COLO668 (cell line): ENCODE results near the gene CLVS2.

Source experiments
- DNase-seq: peaks from one replicate; lab custom pipeline; 2025; ENCODE audit not compliant: unreplicated experiment; lab: John Stamatoyannopoulos, UW

CLVS2 gene

DNA sequence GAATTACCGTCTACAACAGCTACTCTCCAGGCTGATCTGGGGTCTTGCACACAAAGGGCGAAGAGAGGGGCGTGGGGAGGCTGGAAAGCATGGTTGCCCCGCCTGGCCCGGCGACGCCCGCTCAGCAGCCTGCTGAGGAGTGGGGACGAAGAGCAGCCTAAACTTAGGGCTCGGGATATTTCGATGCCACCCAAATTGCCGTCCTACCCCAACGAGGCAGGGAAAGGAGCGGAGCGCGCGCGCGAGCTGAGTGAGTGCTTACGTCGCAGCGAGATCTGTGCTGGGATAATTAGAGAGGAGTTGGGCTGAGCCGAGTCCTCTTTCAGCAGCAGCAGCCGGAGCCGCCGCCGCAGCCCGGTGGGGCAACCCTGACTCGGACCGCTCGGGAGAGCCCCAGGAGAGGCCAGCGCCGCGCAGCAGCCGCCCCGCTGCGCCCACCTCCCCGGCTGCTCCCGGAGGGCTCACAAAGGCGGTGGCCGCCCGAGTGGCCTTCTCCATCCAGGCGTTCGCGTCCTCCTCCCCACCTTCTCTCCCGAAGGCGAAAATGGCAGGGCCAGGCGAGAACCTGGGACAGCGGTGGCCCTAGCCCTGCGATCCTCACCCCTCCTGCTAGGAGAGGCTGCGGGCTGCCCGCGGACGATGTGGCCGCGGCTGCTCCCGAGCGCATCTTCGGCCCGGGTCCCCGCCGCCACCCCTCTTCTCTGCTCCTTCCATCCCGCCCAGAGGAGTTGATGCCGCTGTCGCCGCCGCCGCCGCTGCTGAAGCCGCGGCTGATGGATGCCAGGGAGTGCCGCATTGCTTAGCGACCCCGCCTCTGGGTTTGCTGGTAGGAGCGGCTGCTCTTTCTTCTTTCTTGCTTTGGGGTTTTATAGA is at the start of gene CLVS2:
TSS of gene CLVS2 (plus strand) at position 315 of the 873 bp plus-strand sequence. CDS start 1,543 bp downstream, outside the sequence.
- peak; percentile 58 for DNase-seq

- DNase-seq: no peak
Observed at GRCh38 chr6:122947355-122947754, 48.7 kb upstream of the CLVS2 start.

- DNase-seq: no peak
Observed at GRCh38 chr6:122953766-122954165, 42.3 kb upstream of the CLVS2 start.

GRCh38 chr6:122956376-122956775 is 39.7 kb upstream of the CLVS2 start:
- DNase-seq: no peak

DNA sequence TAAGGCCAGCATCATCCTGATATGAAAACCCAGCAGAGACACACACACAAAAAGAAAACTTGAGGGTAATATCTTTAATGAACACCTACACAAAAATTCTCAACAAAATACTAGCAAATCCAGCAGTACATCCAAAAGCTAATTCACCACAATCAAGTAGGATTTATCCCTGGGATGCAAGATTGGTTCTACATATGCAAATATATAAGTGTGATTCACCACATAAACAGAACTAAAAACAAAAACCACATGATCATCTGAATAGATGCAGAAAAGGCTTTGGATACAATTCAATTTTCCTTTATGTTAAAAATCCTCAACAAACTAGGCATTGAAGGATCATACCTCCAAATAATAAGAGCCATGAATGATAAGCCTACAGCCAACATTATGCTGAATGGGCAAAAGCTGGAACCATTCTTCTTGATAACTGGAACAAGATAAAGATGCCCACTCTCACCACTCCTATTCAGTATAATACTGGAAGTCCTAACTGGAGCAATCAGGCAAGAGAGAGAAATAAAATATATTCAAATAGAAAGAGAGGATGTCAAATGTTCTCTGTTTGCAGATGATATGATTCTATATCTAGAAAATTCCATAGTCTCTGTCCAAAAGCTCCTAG is 33.9 kb upstream of the CLVS2 start:
- no peak for DNase-seq

DNA sequence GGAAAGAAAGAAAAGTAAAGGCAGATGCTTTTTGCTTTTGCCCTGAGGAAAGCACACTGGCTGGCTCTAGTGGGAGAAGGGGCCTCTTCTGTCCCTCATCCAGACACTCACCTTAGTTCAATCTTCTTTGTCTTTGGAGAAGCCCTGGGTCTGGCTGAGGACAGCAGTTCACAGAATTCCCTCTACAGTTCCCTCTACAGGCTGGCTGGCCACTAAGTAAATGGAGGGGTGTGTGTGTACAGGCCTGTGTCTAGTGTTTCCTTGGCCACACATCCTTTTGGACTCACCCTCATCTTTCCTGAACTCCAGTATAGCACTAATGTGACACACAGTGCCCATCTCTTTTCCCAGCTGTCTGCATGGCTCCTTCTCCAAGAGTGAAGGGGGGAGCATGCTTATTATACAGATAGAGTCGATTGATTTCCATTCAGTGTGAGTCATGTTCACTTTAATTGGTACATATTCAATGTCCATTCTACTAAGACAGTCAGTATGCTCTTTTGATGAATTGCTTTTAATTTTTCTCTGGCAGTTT is 26.0 kb upstream of the CLVS2 start:
- no peak for DNase-seq

- no peak for DNase-seq
Observed at GRCh38 chr6:122977180-122977579, 18.9 kb upstream of the CLVS2 start.

GRCh38 chr6:122984393-122984792 is 11.6 kb upstream of the CLVS2 start:
- no peak for DNase-seq

GRCh38 chr6:122994256-122994655 is 1.8 kb upstream of the CLVS2 start:
- DNase-seq: no peak

DNA sequence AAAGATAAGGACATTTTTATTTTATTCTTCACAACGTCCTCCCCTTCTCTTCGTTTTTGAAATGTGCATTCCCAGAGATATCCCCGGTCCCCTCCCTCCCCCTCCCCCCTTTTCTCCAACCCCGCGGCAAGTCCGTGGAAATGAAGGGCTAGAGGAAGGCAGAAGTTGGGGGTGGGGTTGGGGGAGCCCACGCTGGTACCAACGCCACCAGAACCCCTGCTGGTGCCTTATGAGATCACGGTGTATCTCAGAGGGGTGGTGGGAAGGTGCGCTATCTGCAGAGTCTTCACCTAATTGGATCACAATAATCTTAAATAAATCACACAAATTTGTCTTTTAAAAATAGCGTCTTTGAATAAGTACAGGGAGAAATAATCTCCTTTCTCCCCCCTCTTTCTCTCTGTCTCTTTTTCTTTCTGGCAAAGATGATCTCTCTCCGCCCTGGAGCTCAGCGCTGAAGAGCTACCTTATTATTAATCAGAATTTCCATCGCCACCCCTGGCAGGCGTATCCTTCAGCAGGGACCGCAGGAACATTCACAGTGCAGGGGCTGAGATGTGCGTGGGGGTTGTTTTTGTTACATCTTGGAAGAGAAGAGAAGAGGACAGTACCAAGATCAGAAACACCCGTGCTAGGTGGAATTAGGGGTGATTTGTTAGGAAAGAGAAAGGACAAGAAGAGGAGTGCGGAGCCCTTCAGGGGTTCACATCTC is 915 bp downstream of the CLVS2 start:
- no peak for DNase-seq

DNA sequence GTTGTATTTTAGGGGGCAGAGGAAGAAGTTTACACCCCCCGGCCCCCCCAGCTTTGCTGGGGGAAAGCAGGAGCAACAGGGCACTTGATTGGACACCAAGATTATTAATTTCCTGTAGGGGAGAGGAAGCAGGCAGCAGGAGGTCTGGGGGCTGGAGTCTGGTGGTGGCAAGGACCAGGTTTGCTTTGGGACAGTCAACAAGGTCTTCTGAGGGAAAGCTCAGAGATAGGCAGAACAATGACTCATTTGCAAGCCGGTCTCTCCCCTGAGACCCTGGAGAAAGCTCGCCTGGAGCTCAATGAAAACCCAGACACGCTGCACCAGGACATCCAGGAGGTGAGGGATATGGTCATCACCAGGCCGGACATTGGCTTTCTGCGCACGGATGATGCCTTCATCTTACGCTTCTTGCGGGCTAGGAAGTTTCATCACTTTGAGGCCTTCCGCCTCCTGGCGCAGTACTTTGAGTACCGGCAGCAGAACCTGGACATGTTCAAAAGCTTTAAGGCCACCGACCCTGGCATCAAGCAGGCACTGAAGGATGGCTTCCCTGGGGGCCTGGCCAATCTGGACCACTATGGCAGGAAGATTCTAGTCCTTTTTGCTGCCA is 1.6 kb downstream of the CLVS2 start:
- DNase-seq: no peak

DNA sequence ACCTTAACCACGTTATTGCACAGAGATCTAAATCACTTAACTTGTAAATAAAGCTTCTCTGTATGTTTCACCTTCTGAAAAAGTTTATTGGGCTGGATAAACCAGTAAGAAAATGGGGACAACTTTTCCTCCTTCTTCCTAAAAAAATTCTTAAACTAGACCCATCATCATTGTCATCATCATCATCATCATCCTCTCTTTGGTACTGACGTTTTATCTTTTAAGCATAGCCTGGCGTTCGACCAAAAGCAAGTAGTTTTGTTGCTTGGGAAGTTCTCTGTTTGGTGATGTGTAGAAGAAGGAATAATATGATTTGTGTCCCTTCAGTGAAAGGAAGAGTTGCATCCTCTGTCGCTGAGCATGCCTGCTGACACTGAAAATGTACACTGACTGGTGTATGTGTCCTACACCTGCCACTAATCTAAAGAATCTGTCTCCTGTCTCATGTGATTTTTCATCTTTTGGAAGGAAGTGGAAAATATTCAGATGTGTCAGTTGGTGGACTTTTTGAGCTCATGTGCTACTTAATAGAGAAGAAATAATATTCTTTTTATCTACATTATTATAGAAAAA is 2.5 kb downstream of the CLVS2 start:
- DNase-seq: no peak

- DNase-seq: no peak
Observed at GRCh38 chr6:123000244-123000770, 4.3 kb downstream of the CLVS2 start.

DNA sequence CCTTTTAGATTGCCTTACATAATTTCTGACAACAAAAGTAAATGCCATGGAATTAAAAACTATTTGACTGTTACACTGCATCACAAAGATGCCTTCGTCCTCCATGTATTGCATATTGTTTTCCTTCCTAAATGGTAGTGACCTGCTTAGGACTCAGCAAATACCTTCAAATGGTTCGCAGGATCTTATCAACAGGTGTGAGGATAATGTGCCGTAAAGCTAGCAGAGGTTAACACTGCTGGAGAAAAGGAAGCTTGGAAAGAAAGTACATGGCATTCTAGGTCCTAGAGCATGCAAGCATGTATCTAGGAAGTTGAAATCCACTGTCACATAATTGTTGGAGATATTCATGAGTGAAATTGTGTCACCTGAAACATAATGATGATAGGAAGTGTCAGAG is 5.5 kb downstream of the CLVS2 start:
- DNase-seq: no peak

GRCh38 chr6:123007885-123008284 is 11.8 kb downstream of the CLVS2 start:
- no peak for DNase-seq

DNA sequence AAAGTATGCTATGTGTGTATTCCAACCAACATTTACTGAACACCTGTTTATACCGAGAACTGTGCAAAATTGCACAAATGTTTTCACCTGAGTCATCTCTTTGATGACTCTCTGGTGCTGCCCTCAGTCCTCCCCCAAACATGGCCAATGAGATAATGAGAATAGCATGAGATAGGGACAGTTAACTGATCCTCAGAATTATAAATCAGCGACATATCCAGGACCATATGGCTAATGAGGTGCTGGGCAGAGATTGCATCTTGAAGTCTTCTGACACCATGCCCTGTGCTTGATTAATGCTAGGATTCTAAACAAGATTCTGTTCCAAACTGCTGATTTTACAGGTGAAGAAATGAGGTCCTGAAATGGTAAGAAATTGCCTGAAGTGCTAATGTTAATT is 13.0 kb downstream of the CLVS2 start:
- no peak for DNase-seq

GRCh38 chr6:123014835-123015234 is 18.8 kb downstream of the CLVS2 start:
- no peak for DNase-seq

- DNase-seq: no peak
Observed at GRCh38 chr6:123016431-123017103, 20.5 kb downstream of the CLVS2 start.

DNA sequence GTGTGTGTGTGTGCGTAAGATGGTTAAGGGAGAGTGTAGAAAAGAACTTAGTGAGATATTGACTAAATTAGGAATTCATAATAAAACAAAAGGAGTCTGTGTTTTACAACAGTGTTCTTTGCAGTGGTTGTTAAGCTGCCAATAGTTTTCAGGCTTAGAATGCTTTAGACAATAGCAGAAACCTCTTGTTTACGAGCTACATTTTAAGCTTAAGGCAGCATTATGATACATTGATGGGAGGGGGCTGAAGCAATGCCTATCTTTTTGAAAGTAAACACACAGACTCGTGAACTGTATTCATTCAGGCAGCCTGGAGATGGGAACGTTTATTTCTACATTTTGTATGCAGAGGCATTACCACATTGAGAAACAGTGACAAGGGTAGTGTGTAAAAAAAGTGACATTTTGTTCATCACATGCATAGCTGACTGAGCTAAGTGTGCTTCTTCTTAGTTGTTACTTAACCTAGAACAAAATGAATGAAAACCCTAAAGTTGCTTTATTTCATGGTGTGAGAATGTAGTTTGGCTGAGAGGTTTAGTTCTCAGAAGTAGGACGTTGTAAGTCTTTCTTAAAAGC is 21.2 kb downstream of the CLVS2 start:
- DNase-seq: no peak

DNA sequence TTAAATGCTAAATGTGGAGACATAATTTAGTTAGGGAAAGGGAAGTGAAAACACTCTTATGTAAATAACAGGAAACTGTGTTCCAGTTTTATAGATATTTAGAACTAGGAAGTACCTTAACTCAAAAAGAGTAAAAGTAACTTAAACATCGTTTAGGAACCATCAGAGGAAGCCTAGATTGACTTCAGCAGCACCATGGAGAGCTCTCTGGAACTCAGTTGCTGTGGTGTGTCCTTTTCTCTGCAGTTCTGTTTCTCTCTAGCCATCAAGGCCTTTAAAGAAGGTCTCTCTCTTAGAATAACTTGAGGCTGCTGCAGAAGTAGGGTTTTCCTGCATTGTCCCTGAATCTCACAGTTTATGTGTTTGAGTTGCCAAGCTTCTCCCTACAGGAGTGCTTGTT is 26.9 kb downstream of the CLVS2 start:
- DNase-seq: no peak
